DMS 273 treated with DMSO at 0.1 percent for 48 hours (cell line): ENCODE measurements around the gene UBE2L3.
"Not testable (repeated sequence)": the region's sequence is repeated elsewhere in the genome, so short reads cannot be mapped to it uniquely, and the experiment has no call there.

Experiments used
- DNase-seq: peaks from one replicate; lab custom pipeline; 2025; lab: John Stamatoyannopoulos, UW

UBE2L3 gene

GRCh38 chr22:21602579-21602978 lies 35.1 kb downstream of the UBE2L3 start:
- no peak for DNase-seq

DNA sequence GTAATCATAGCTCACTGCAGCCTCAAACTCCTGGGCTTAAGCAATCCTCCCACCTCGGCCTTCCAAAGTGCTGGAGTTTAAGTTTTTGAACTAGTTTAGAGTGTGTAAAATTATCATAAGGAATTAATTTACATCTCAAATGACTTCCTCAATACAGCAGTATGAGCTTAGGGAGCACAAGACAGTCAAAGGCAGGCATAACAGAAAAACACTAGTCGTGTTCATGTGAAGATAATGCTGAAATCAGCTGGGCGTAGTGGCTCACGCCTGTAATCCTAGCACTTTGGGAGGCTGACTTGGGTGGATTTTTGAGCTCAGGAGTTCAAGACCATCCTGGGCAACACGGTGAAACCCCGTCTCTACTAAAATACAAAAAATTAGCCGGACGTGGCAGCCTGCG lies 36.5 kb downstream of the UBE2L3 start:
- DNase-seq, result no peak

- no peak for DNase-seq
Measured at GRCh38 chr22:21605887-21606564, 38.5 kb downstream of the UBE2L3 start.

DNA sequence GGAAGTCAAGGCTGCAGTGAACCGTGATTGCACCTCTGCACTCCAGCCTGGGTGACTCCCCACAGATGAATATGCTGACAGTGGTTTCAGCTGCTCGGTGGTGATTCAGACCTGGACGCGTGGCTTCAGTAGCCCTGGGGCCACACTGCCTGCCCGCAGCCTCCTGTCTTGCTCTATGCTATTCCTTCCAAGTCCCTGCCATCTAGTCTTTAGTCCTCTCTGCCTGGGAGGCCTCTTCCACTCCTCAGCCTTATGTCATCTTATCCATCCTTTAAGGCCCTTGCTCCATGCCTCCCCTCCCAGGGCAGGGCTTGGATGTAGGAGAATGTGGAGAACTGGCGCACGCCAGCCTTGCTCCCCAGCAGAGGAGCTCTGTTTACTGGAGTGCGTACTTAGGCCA lies 39.3 kb downstream of the UBE2L3 start:
- DNase-seq, result no peak

DNA sequence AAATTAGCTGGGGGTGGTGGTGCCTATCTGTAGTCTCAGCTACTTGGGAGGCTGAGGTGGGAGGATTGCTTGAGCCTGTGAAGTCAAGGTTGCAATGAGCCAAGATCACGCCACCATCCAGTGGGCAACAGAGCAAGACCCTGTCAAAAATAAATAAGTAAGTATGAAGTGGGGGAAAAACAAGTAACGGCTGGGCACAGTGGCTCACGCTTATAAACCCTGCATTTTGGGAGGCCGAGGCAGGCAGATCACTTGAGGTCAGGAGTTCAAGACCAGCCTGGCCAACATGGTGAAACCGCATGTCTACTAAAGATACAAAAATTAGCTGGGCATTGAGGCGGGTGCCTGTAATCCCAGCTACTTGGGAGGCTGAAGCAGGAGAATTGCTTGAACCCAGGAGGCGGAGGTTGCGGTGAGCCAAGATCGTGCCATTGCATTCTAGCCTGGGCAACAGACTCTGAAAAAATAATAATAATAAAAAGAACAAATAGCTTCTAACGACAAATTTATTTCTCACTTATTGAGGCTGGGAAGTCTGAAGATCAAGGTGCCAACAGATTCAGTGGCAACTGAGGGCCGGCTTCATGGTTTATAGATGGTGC lies 42.1 kb downstream of the UBE2L3 start:
- DNase-seq, result not testable (repeated sequence)

DNA sequence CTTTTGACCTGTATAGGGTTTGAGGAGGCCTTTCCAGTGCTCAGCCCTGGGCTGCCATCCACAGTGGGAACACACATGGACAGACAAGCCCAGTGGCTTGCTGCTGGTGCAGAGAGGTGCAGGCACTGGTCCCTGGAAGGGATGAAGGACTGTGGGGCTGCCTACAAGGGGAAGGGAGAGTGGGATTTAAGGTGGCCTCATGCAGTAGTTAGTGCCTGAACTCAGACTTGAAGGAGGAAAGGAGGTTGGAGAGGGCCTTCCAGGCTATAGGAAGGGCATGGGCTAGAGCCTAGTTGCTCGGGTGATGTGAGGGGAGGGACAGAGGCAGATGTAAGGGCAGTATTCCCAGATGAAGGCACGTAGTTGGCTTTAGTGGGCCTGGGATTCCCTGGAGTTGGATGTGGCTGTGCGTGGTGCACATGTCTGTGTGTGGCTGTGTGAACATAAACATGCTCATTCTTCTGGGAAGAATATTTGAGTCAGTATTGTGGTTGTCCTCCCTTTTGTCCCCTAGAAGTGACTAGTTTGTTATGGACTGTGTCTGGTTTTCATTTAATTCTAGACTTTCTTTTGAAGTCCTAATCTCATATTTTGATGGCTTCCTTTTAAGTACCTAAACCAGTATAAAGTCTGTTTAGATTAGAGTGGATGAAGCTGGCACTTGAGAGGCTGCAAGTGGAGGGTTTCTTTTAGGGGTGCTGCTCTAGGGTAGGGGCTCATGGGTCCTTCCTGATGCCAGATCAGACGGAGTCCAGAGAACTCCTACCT lies 43.9 kb downstream of the UBE2L3 start:
- no peak for DNase-seq

DNA sequence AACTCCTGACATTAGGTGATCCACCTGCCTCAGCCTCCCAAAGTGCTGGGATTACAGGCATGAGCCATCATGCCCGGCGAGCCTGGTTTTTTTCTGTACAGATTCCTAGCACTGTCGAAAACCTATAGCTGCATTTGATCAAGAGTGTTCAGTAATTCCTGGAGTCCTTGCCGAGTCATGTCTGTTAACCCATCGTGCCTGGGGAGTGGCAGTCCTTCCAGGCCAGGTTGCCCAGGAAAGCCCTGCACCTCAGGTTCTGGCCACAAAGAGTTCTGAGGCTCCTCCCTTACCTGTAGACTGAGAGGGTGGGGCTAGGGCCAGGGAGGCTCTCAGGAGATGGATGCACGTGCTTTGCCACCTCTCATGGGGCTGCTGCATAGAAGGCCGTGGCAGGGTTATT lies 45.3 kb downstream of the UBE2L3 start:
- no peak for DNase-seq

DNA sequence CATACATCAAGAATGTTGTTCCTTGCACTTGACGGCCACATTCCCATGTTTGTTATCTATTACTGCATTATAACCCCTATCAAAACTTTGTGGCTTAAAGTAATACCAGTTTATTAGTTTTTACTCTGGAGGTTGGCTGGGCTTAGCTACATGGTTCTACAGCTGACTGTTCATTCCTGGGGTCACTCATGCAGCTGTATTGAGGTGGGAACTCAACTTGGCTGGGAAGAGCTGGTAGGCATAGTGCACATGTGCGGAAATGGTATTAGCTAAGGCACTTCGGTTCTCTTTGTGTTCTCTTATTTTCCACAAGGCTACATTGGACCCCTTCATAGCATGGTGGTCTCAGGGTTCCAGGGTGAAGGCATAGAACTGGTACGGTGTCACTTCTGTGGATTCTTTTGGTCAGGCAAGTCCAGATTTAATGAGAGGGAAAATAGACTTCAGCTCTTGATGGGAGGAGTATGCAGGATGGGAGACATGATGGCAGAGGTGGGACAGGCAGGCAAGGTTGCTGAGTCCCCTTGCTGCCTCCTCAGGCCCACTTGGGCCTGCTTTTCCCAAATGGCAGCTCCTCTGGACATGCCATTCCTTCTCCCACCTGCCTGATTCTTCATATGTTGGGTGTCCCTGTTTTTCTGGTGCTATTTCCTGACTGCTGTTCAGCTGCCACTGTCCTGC lies 46.2 kb downstream of the UBE2L3 start:
- no peak for DNase-seq

- no peak for DNase-seq
Measured at GRCh38 chr22:21615731-21616130, 48.2 kb downstream of the UBE2L3 start.

- not testable (repeated sequence) for DNase-seq
Measured at GRCh38 chr22:21617337-21617736, 49.8 kb downstream of the UBE2L3 start.

DNA sequence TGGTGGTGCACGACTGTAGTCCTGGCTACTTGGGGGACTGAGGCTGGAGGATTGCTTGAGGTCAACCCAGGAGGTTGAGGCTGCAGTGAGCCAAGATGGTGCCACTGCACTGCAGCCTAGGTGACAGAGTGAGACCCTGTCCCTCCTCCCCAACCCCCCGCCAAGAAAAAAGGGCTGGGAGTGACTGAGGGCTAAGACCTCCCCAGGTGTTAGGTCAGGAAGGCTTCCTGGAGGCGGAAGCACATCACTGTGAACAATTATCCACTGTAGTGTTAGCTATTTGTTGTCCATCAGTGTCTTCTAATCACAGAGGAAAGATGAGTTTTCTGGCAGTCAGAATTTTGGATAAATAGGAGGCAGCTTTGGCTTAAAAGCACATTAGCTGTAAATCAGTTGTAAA lies 53.5 kb downstream of the UBE2L3 start:
- DNase-seq, result no peak

- no peak for DNase-seq
Measured at GRCh38 chr22:21622011-21622918, 54.8 kb downstream of the UBE2L3 start.

DNA sequence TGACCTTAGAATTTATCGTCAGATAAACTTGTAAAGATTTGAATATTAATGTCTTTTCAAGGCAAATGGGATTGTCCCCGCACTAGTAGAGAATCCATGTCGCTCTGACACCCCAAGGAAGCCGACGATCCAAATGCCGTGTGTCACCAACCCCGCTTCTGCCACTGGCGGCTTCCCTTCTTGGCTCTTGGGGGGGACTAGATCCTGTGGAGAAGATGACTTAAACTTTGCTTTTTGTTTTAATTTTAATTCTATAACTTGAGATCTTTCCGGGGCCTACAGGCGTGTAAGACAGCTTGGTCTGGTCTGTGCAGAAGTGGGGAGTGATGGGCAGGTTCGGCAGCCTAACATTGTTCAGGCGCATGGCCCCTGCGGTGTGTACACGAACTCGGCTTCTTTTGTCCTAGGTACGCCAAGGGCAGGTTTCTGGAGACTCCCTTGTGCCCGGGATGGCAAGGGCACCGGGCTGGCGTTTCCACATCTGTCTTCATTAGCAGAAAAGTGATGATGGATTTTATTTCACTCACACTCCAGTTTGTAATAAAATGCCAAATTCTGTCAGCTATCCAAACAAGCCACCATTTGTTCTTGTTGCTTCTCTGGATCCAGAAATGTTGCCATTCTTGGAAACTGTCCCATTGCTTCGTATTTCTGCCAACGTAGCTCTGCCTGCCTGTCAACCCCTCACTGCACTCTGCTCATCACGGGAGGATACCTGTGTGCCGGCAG lies 55.6 kb downstream of the UBE2L3 start:
- DNase-seq, result no peak

DNA sequence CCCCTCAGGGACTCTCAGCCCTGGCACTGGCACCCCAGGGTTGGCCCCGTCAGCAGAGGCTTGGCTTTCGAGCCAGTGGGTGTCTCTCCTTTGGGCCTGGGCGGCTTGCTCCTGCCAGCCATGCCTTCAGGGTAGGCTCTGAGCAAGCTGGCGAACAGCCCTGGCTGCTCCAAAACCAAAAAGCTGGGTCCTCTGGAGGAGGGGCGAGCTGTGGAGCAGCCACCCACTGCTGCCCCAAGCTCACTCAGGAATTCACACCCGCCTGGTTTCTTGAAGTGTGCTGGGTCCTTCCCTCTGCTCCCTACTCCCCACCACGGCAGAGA lies 56.1 kb downstream of the UBE2L3 start:
- no peak for DNase-seq

DNA sequence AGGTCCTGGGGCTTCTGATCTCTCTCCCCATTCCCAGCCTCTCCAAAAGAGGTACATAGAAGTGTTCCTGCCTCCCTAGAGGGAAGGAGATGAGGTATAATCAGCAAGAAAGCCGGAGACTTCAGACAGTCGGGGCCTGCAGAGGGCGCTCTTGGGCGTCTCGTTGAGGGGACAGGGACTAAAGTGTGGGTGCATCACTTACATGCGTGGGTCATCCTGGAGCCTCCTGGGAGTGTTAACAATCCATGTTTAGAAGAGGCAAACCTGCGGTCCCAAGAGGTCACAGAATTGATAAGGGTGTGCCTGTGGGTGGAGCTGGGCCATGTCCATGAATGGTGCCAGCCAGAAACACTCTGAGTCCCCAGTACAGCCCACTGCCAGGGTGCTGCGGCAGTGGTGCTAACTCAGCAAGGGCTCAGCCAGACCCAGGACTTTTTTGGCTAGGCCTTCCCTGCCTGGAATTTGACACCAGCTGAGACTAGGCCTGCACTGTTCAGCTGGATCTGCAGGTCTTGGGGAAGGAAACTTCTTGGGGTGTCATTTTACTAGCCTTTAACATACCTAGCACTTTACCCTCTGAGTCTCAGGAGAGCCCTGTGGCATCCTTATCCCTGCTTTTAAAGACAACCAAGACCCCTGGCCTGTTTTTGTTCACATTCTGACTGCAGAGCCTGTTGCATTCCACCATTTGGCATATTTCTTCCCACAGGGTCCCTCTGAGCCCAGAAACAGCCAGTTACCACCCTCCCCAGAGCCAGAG lies 56.8 kb downstream of the UBE2L3 start:
- DNase-seq, result no peak

DNA sequence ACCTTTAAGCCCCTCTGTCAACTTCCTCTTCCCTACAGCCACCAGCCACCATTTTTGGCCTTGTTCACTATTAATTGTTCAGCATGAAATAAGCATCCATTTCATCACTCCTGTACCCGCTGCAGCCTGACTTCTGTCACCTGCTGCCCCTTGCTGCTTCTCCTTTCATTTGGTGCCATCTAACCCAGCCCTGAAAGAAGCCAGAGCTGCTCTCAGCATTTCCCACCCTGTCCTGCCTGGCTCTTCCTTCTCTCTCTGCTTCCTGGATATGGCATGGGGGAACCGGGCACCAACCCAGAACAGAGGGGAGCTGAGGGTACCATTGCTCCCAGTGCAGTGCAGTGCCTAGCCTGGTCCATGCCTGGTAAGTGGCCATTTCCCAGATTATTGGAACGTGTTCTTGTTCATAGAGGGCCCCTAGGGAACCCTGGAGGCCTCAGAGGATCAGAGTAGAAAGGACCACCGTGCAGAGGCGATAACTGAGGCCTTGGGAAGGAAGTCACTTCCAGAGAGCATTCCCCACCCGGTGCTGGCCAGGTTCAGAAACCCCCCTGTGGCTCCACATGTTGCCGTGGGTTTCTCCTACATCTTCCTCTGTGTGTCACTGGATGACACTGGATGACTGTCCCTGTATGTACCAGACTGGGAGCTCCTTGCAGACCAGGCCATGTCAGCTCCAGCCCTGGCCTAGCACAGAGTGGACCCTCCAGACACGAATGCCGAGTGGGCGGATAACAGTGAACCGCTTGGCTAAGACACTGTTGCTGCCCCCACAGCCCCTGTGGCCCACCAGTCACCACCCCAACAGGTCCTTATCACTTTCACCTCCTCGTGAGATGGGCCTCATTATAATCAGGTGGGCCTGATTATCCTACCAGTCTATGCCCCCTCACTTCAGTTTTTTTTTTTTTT lies 57.6 kb downstream of the UBE2L3 start:
- DNase-seq, result no peak

- no peak for DNase-seq
Measured at GRCh38 chr22:21626073-21626734, 58.7 kb downstream of the UBE2L3 start.

- DNase-seq, result peak; percentile 41
Measured at GRCh38 chr22:21626735-21627469, 59.4 kb downstream of the UBE2L3 start.
